OCI-LY7 (cell line): Measurements from ENCODE around the gene DESI1.

ENCODE experiments used
- CTCF ChIP-seq: fragments of 200-600 bp; sonication (generic); conservative IDR thresholded peaks from 2 replicates; pipeline ENCODE4 v1.5.1; 2014; ENCODE audit warnings: mild to moderate bottlenecking, antibody characterized with exemption, low read length, moderate library complexity, mixed read lengths
- EZH2phosphoT487 ChIP-seq: fragments of 200-600 bp; sonication (generic); IDR thresholded peaks from 2 replicates; pipeline ENCODE4 v1.6.1; 2018; ENCODE audit warnings: low read depth, borderline replicate concordance, mild to moderate bottlenecking, mixed run types, antibody characterized with exemption, low read length, moderate library complexity, mixed read lengths

GRCh38 chr22:41647771-41648170 lies 26.9 kb upstream of the DESI1 start:
- TF ChIP-seq CTCF (no peak), EZH2phosphoT487 (no peak)
